Keratinocyte (primary cell): ENCODE data around the gene CREB3L2. TPM values are rescaled to one million over a fixed set of nuclear protein-coding genes. Genes with fewer than 3 reads are reported as not detected.

ENCODE experiments used
- DNase-seq: peaks from one replicate; pipeline ENCODE4 v3.0.0-alpha.2; 2011; ENCODE audit warnings: low read depth, missing footprints, low spot score
- FAIRE-seq: peaks from 2 replicates; lab custom pipeline; 2011; peaks lifted over from hg19 to GRCh38; lab: Jason Lieb, UNC
- H2AFZ ChIP-seq: 2 replicates; pipeline ENCODE4 v1.6.0; 2012; ENCODE audit warnings: low read length, control low read depth, inconsistent platforms; ENCODE audit not compliant: control insufficient read depth
- H3K27ac ChIP-seq: 2 replicates; pipeline ENCODE4 v1.5.1; 2011; ENCODE audit warnings: low read length; ENCODE audit not compliant: control insufficient read depth, insufficient read depth
- H3K27me3 ChIP-seq: 3 replicates; pipeline ENCODE4 v1.6.0; 2011; ENCODE audit warnings: low read length; ENCODE audit not compliant: control insufficient read depth, insufficient read depth; ENCODE audit errors: extremely low read depth
- H3K36me3 ChIP-seq, 2 experiments: 2 replicates in 1 of 2; 3 replicates in 1 of 2; pipeline ENCODE4 v1.5.1; 2011; ENCODE audit warnings: low read length in 2 of 2, mild to moderate bottlenecking in 1 of 2; ENCODE audit not compliant: control insufficient read depth in 2 of 2, insufficient read depth in 2 of 2; ENCODE audit errors: extremely low read depth in 1 of 2
- H3K4me1 ChIP-seq: 3 replicates; pipeline ENCODE4 v1.5.1; 2011; ENCODE audit warnings: low read length; ENCODE audit not compliant: control insufficient read depth, insufficient read depth; ENCODE audit errors: extremely low read depth
- H3K4me2 ChIP-seq: 3 replicates; pipeline ENCODE4 v1.6.0; 2011; ENCODE audit warnings: low read depth, low read length; ENCODE audit not compliant: control insufficient read depth, insufficient read depth; ENCODE audit errors: extremely low read depth
- H3K4me3 ChIP-seq, 3 experiments: fragments of 200-600 bp in 1 of 3; sonication (generic) in 1 of 3; 2 replicates in 2 of 3; 3 replicates in 1 of 3; pipeline ENCODE4 v1.5.1; 2011 to 2016; ENCODE audit warnings: low read length in 3 of 3, mild to moderate bottlenecking in 3 of 3, control low read depth in 2 of 3, inconsistent platforms in 1 of 3, low read depth in 1 of 3, mixed read lengths in 1 of 3, mixed run types in 1 of 3, moderate library complexity in 1 of 3; ENCODE audit not compliant: control insufficient read depth in 2 of 3, insufficient read depth in 2 of 3; ENCODE audit errors: extremely low read depth in 1 of 3
- H3K79me2 ChIP-seq: 2 replicates; pipeline ENCODE4 v1.6.0; 2012; ENCODE audit warnings: low read length; ENCODE audit not compliant: control insufficient read depth, insufficient read depth
- H3K9ac ChIP-seq: 3 replicates; pipeline ENCODE4 v1.6.0; 2011; ENCODE audit warnings: low read length; ENCODE audit not compliant: control insufficient read depth, insufficient read depth; ENCODE audit errors: extremely low read depth
- H3K9me1 ChIP-seq: 3 replicates; pipeline ENCODE4 v1.6.0; 2011; ENCODE audit warnings: low read length; ENCODE audit not compliant: control insufficient read depth, insufficient read depth; ENCODE audit errors: extremely low read depth
- H3K9me3 ChIP-seq: 2 replicates; pipeline ENCODE4 v1.5.1; 2012; ENCODE audit warnings: low read depth, low read length; ENCODE audit not compliant: control insufficient read depth
- H4K20me1 ChIP-seq: 3 replicates; pipeline ENCODE4 v1.6.0; 2011; ENCODE audit warnings: low read length; ENCODE audit not compliant: control insufficient read depth, insufficient read depth; ENCODE audit errors: extremely low read depth
- CTCF ChIP-seq, 3 experiments: IDR thresholded peaks in 1 of 3; conservative IDR thresholded peaks in 1 of 3; optimal IDR thresholded peaks in 1 of 3; 2 replicates in 2 of 3; 3 replicates in 1 of 3; pipeline versions ENCODE3 to v1.5.1; 2011; ENCODE audit warnings: low read length in 3 of 3, mild to moderate bottlenecking in 3 of 3, moderate library complexity in 2 of 3, control low read depth in 1 of 3, inconsistent platforms in 1 of 3; ENCODE audit not compliant: insufficient read depth in 2 of 3; ENCODE audit errors: extremely low read depth in 1 of 3
- EZH2 ChIP-seq: IDR thresholded peaks from one replicate; pipeline ENCODE4 v1.6.1; 2012; ENCODE audit warnings: inconsistent platforms, mild to moderate bottlenecking, low read length, moderate library complexity
- dilution Hi-C: fragments of 300-500 bp; cut with MboI; formaldehyde crosslinking; loops from one replicate; pipeline ENCODE4 v1.7.0; 2020; ENCODE audit warnings: low sequenced_read_pairs; ENCODE audit not compliant: extremely low pct_ligation_motif_present
- polyA plus RNA-seq, 5 experiments: library from polyadenylated mRNA; depleted of rRNA in 3 of 5; stranded (reverse) in 3 of 5; stranded (forward) in 1 of 5; unstranded in 1 of 5; fragments of >200 nt; gene quantifications; 1 replicate in 1 of 5; 2 replicates in 3 of 5; 3 replicates in 1 of 5; pipeline versions ENCODE4 v1.2.1 to v1.2.3, GENCODE V29; 2011 to 2012; ENCODE audit warnings: missing spikeins in 2 of 5, low read depth in 1 of 5, low replicate concordance in 1 of 5

The CREB3L2 gene
- polyA plus RNA-seq, 1 donor (not counting 4 experiments of a cell fraction or from before 2014, with no cell fraction given), result 12.8 TPM

GRCh38 chr7:137886746-137887145 is 115.1 kb downstream of the CREB3L2 start:
- no peak overlapping the region for H3K4me2 ChIP-seq

DNA sequence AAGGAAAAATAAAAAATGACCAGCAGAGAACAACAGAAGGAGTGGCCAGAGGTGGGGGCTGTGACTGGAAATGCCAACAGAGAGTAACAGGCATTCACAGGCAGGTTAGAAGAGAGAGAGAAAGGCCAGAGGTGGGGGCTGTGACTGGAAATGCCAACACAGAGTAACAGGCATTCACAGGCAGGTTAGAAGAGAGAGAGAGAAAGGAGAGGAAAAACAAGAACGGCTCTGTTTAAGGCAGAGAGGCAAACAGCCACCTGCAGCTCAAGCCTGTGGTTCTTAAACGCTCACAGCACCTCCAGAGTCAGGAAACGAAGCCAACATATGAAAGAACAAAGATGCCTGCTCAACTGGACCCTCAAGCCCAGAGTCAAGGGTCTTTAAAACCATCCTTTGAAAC is 115.6 kb downstream of the CREB3L2 start:
- no peak overlapping the region for H2AFZ ChIP-seq
- H3K9ac ChIP-seq, result no peak overlapping the region
- no peak overlapping the region for H3K27ac ChIP-seq
- H3K79me2 ChIP-seq, result no peaks in the 10 kb centered on the region
- H3K4me1 ChIP-seq, result peaks cover 21% of the 10 kb centered on the region
- H3K9me3 ChIP-seq, result no peaks in the 10 kb centered on the region
- peaks cover 3 to 5% of the 10 kb centered on the region in 2 experiments for H3K36me3 ChIP-seq
- no peaks in the 10 kb centered on the region for H4K20me1 ChIP-seq
- H3K4me3 ChIP-seq, result no peak overlapping the region
- no peak overlapping the region for H3K4me2 ChIP-seq
- peaks cover 2% of the 10 kb centered on the region for H3K9me1 ChIP-seq
- DNase-seq (no peak), FAIRE-seq (no peak)
- no peaks in the 10 kb centered on the region for H3K27me3 ChIP-seq
- TF ChIP-seq CTCF (optimal IDR thresholded peaks at IDR 0.05 in 1 of 3, IDR thresholded peaks at IDR 0.05 in 1 of 3, conservative IDR thresholded peaks at IDR 0.05 in 1 of 3; ENCODE audit: extremely low read depth in 1 of 3, insufficient read depth in 2 of 3, low read length in 3 of 3), result no peak
- no peak for TF ChIP-seq EZH2
- dilution Hi-C loops, result no loop called here

More at GRCh38 chr7:137886746-137887145, 115.1 kb downstream of the CREB3L2 start:
- Histone ChIP-seq H3K79me2 (no peaks in the 10 kb centered on the region), H3K9me3 (no peaks in the 10 kb centered on the region), H3K36me3 (peaks cover 3% of the 10 kb centered on the region in 2 experiments), H3K9ac (no peak overlapping the region), H3K4me1 (peaks cover 20% of the 10 kb centered on the region), H3K9me1 (peaks cover 2% of the 10 kb centered on the region), H3K4me3 (no peak overlapping the region), H4K20me1 (no peaks in the 10 kb centered on the region), H3K27me3 (no peaks in the 10 kb centered on the region), H2AFZ (no peak overlapping the region), H3K27ac (no peak overlapping the region)
- FAIRE-seq, result no peak
- DNase-seq, result no peak
- TF ChIP-seq EZH2 (no peak), CTCF (optimal IDR thresholded peaks at IDR 0.05 in 1 of 3, IDR thresholded peaks at IDR 0.05 in 1 of 3, conservative IDR thresholded peaks at IDR 0.05 in 1 of 3; ENCODE audit: extremely low read depth in 1 of 3, insufficient read depth in 2 of 3, low read length in 3 of 3) (no peak)
- dilution Hi-C loops, result no loop called here
